LoVo (cell line): ENCODE measurements around the gene GRPEL1.
A peak's percentile ranks its signal among the peaks of the same experiment; 100 is the strongest.
"Not testable (repeated sequence)": the region's sequence is repeated elsewhere in the genome, so short reads cannot be mapped to it uniquely, and the experiment has no call there.

ENCODE experiments used
- DNase-seq: peaks from one replicate; pipeline ENCODE4 v3.0.0-alpha.2; 2016; ENCODE audit warnings: low spot score

GRPEL1 gene

GRCh38 chr4:7089213-7089986 is 21.5 kb upstream of the GRPEL1 start:
- DNase-seq = no peak

GRCh38 chr4:7087036-7087435 is 19.2 kb upstream of the GRPEL1 start:
- no peak for DNase-seq

GRCh38 chr4:7086384-7086783 is 18.5 kb upstream of the GRPEL1 start:
- DNase-seq = no peak

- DNase-seq = not testable (repeated sequence)
These were observed 16.7 kb upstream of the GRPEL1 start for GRCh38 chr4:7084564-7084961.

- DNase-seq = no peak
These were observed 16.0 kb upstream of the GRPEL1 start for GRCh38 chr4:7083597-7084563.

- not testable (repeated sequence) for DNase-seq
These were observed 12.0 kb upstream of the GRPEL1 start for GRCh38 chr4:7079909-7080308.

GRCh38 chr4:7079483-7079882 is 11.6 kb upstream of the GRPEL1 start:
- not testable (repeated sequence) for DNase-seq

- DNase-seq = no peak
These were observed 10.2 kb upstream of the GRPEL1 start for GRCh38 chr4:7078025-7078424.

GRCh38 chr4:7077371-7077770 is 9.5 kb upstream of the GRPEL1 start:
- DNase-seq = no peak

- DNase-seq = no peak
These were observed 8.8 kb upstream of the GRPEL1 start for GRCh38 chr4:7076696-7077082.

GRCh38 chr4:7075962-7076695 is 8.3 kb upstream of the GRPEL1 start:
- no peak for DNase-seq

- peak; percentile 45 for DNase-seq
These were observed 6.6 kb upstream of the GRPEL1 start for GRCh38 chr4:7074426-7074825.

GRCh38 chr4:7073526-7074390 is 5.9 kb upstream of the GRPEL1 start:
- no peak for DNase-seq

- DNase-seq = no peak
These were observed 5.2 kb upstream of the GRPEL1 start for GRCh38 chr4:7073059-7073458.

GRCh38 chr4:7070729-7071511 is 3.1 kb upstream of the GRPEL1 start:
- peak; percentile 88 for DNase-seq

- DNase-seq = no peak
These were observed 1.0 kb upstream of the GRPEL1 start for GRCh38 chr4:7068883-7069282.

- no peak for DNase-seq
These were observed 497 bp upstream of the GRPEL1 start for GRCh38 chr4:7068279-7068842.

- no peak for DNase-seq
These were observed 775 bp downstream of the GRPEL1 start for GRCh38 chr4:7067126-7067451.

- DNase-seq = no peak
These were observed 1.4 kb downstream of the GRPEL1 start for GRCh38 chr4:7066493-7066892.

- no peak for DNase-seq
These were observed 1.9 kb downstream of the GRPEL1 start for GRCh38 chr4:7066006-7066405.
